Naive B cell (primary cell): Measurements from ENCODE around the gene RTN3. TPM values are rescaled to one million over a fixed set of nuclear protein-coding genes. Genes with fewer than 3 reads are reported as not detected.
"Not testable (repeated sequence)": the region's sequence is repeated elsewhere in the genome, so short reads cannot be mapped to it uniquely, and the experiment has no call there.

ENCODE experiments used
- ATAC-seq, 2 donors: fragments of 150-1000 bp; cut with Tn5 transposase; 2 replicates each; pipeline ENCODE4 v1.10.0; 2021; ENCODE audit warnings: low read depth in 2 of 2, mild to moderate bottlenecking in 2 of 2, moderate library complexity in 2 of 2
- DNase-seq: peaks from one replicate; pipeline ENCODE4 v3.0.0; 2022
- H3K27ac Mint-ChIP-seq, 6 donors: one replicate each; pipeline ENCODE4 v1.8.0; 2020 to 2022; ENCODE audit warnings: mild to moderate bottlenecking in 6 of 6, mixed read lengths in 6 of 6, moderate library complexity in 5 of 6, inconsistent platforms in 2 of 6
- H3K27me3 Mint-ChIP-seq, 3 donors: one replicate each; pipeline ENCODE4 v1.8.0; 2021 to 2022; ENCODE audit warnings: mixed read lengths in 3 of 3, mild to moderate bottlenecking in 1 of 3
- H3K36me3 Mint-ChIP-seq, 2 donors: one replicate each; pipeline ENCODE4 v1.8.0; 2020 to 2022; ENCODE audit warnings: mixed read lengths in 2 of 2, inconsistent platforms in 1 of 2, mild to moderate bottlenecking in 1 of 2
- H3K4me1 Mint-ChIP-seq, 3 donors: one replicate each; pipeline ENCODE4 v1.8.0; 2020 to 2022; ENCODE audit warnings: mixed read lengths in 3 of 3, inconsistent platforms in 1 of 3, mild to moderate bottlenecking in 1 of 3, moderate library complexity in 1 of 3
- H3K4me3 Mint-ChIP-seq, 8 donors: one replicate each; pipeline ENCODE4 v1.8.0; 2020 to 2022; ENCODE audit warnings: mild to moderate bottlenecking in 8 of 8, mixed read lengths in 8 of 8, moderate library complexity in 8 of 8, inconsistent platforms in 2 of 8
- H3K9me3 Mint-ChIP-seq, 7 donors: one replicate each; pipeline ENCODE4 v1.8.0; 2020 to 2022; ENCODE audit warnings: mixed read lengths in 7 of 7, mild to moderate bottlenecking in 5 of 7, inconsistent platforms in 2 of 7, moderate library complexity in 1 of 7
- polyA plus RNA-seq, 6 donors: library from polyadenylated mRNA; unstranded; fragments of 300-500 nt; fragmentation: Illumina TruSeq; gene quantifications; one replicate each; pipeline ENCODE4 v1.2.3, GENCODE V29; 2021; ENCODE audit warnings: low read depth in 6 of 6

RTN3 gene
- polyA plus RNA-seq, 6 donors from 2014 or later: 20.6 to 59.8 (median 27.8) TPM

DNA sequence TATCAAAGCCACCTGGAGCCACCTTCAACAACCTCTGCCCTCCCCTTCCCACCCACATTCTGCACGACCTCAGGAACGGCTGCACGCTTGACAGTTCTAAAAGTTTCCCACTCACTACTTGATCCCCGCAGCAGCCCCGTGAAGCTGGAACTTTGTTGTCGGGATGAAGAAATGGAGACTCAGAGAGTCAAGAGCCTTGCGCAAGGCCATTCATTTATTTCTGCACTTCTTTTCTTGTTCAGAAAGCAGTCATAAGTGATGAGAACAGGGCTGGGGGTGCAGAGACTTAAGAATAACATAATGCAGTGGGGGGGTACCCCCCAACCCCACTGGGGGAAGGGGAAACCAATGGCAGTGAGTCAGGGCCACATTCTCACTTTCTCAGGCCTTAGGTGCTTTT lies 89.5 kb downstream of the RTN3 start:
- peaks cover 12 to 24% (median 17%) of the 10 kb centered on the region in 3 donors for H3K4me1 Mint-ChIP-seq
- DNase-seq (no peak), ATAC-seq (no peak)
- H3K4me3 Mint-ChIP-seq: peak overlapping the region in 2 of 8 donors; percentile 54 to 86
- no peaks in the 10 kb centered on the region for H3K9me3 Mint-ChIP-seq
- no peak overlapping the region for H3K27ac Mint-ChIP-seq
- no peaks in the 10 kb centered on the region for H3K36me3 Mint-ChIP-seq
- peaks cover 13 to 24% (median 14%) of the 10 kb centered on the region in 3 donors for H3K27me3 Mint-ChIP-seq

DNA sequence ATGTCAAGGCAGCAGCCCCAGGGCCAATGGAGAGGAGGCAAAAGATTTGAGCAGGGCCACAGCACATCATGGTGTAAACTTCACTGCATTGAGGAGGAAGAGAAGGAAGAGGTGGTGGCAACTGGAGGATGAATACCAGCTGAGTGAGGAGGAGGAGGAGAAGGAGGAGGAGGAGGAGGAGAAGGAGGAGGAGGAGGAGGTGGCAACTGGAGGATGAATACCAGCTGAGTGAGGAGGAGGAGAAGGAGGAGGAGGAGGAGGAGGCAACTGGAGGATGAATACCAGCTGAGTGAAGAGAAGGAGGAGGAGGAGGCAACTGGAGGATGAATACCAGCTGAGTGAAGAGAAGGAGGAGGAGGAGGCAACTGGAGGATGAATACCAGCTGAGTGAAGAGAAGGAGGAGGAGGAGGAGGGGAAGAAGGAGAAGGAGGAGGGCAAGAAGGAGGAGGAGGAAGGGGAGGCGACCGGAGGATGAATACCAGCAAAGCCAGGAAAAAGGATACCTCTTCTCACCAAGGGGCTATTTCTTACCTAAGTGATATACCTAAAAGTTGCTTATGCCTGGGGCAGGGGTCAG lies 90.5 kb downstream of the RTN3 start:
- not testable (repeated sequence) for H3K27ac Mint-ChIP-seq, DNase-seq, ATAC-seq, H3K9me3 Mint-ChIP-seq, H3K36me3 Mint-ChIP-seq
- Mint-ChIP-seq H3K27me3 (peaks cover 13 to 28% (median 14%) of the 10 kb centered on the region in 3 donors), H3K4me1 (peaks cover 8 to 15% (median 15%) of the 10 kb centered on the region in 3 donors), H3K4me3 (peak overlapping the region in 2 of 8 donors; percentile 31 to 86)

DNA sequence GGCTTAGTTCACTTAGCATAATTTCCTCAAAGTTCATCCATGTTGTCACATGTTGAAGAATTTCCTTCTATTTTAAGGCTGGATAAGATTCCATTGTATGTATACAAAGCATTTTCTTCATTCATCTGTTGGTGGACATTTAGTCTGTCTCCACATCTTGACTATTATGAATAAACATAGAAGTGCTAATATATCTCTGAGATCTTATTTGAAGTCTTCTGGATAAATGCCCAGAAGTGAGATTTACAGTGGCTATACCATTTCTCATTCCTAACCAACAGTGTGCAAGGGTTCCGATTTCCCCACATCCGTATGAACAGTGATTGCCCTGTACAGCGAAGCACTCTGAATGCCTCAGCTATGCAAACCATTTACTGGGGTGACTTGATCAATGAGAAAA lies 93.9 kb downstream of the RTN3 start:
- no peaks in the 10 kb centered on the region for H3K9me3 Mint-ChIP-seq
- peaks cover 0 to 3% (median 1%) of the 10 kb centered on the region in 3 donors for H3K4me1 Mint-ChIP-seq
- H3K27me3 Mint-ChIP-seq: peaks cover 13 to 32% (median 23%) of the 10 kb centered on the region in 3 donors
- no peak for ATAC-seq
- no peak overlapping the region for H3K4me3 Mint-ChIP-seq
- no peak overlapping the region for H3K27ac Mint-ChIP-seq
- no peaks in the 10 kb centered on the region for H3K36me3 Mint-ChIP-seq
- no peak for DNase-seq

GRCh38 chr11:63779039-63779438 lies 97.7 kb downstream of the RTN3 start:
- Mint-ChIP-seq H3K36me3 (no peaks in the 10 kb centered on the region), H3K4me3 (no peak overlapping the region), H3K27me3 (peaks cover 5 to 10% (median 9%) of the 10 kb centered on the region in 3 donors), H3K9me3 (no peaks in the 10 kb centered on the region), H3K27ac (no peak overlapping the region), H3K4me1 (no peaks in the 10 kb centered on the region)
- DNase-seq: no peak
- ATAC-seq: no peak

- Mint-ChIP-seq H3K4me1 (peaks cover 0 to 5% (median 0%) of the 10 kb centered on the region in 3 donors), H3K36me3 (no peaks in the 10 kb centered on the region), H3K9me3 (no peaks in the 10 kb centered on the region), H3K4me3 (no peak overlapping the region), H3K27me3 (peaks cover 0 to 9% (median 3%) of the 10 kb centered on the region in 3 donors), H3K27ac (peak overlapping the region in 1 of 6 donors; percentile 54)
- no peak for DNase-seq
- ATAC-seq: no peak
Observed at GRCh38 chr11:63782749-63783148, 101.4 kb downstream of the RTN3 start.

DNA sequence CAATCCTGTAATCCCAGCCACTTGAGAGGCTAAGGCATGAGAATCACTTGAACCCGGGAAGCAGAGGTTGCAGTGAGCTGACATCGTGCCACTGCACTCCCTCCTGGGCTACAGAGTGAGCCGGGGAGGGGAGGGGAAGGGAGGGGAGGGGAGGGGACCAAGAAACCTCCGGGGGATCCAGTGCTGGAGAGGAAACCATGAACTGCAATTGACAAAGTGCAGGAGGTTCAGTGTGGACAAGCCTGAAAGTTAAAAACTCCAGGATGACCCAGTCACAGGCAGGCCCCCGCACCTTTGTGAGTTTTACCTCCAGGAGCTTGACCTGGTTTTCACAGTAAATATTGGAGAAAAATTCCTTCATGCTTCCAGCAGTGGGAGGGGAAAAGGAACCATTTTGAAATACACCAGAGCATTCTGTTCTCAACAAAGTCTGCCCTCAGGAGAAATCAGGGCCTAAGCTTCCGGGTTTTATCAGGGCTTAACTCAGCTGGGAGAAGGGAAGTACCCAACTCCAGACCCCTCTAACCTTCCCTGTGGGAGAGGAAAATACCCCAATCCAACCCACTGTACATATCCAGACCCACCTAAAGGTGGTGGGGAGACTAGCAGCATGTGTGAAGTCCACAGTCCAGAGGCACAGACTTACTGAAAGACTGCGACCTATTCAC lies 102.8 kb downstream of the RTN3 start:
- ATAC-seq (no peak), DNase-seq (no peak)
- Mint-ChIP-seq H3K36me3 (no peaks in the 10 kb centered on the region), H3K27me3 (no peaks in the 10 kb centered on the region), H3K9me3 (no peaks in the 10 kb centered on the region), H3K4me1 (peaks cover 0 to 5% (median 0%) of the 10 kb centered on the region in 3 donors), H3K4me3 (no peak overlapping the region), H3K27ac (no peak overlapping the region)

- H3K4me3 Mint-ChIP-seq: no peak overlapping the region
- H3K9me3 Mint-ChIP-seq: peaks cover 0 to 5% (median under 1%) of the 10 kb centered on the region in 7 donors
- no peaks in the 10 kb centered on the region for H3K27me3 Mint-ChIP-seq
- no peaks in the 10 kb centered on the region for H3K36me3 Mint-ChIP-seq
- ATAC-seq (no peak), DNase-seq (no peak)
- H3K27ac Mint-ChIP-seq: peak overlapping the region in 1 of 6 donors; percentile 82
- peaks cover 0 to 5% (median 5%) of the 10 kb centered on the region in 3 donors for H3K4me1 Mint-ChIP-seq
Observed at GRCh38 chr11:63785823-63786222, 104.5 kb downstream of the RTN3 start.

GRCh38 chr11:63791495-63792167 lies 110.3 kb downstream of the RTN3 start:
- Mint-ChIP-seq H3K36me3 (peaks cover 0 to 7% of the 10 kb centered on the region in 2 donors), H3K27me3 (peaks cover 0 to 6% (median 3%) of the 10 kb centered on the region in 3 donors), H3K9me3 (peaks cover 6 to 21% (median 17%) of the 10 kb centered on the region in 7 donors), H3K4me1 (peaks cover 0 to 9% (median 0%) of the 10 kb centered on the region in 3 donors), H3K27ac (no peak overlapping the region), H3K4me3 (no peak overlapping the region)
- DNase-seq (no peak), ATAC-seq (no peak)

DNA sequence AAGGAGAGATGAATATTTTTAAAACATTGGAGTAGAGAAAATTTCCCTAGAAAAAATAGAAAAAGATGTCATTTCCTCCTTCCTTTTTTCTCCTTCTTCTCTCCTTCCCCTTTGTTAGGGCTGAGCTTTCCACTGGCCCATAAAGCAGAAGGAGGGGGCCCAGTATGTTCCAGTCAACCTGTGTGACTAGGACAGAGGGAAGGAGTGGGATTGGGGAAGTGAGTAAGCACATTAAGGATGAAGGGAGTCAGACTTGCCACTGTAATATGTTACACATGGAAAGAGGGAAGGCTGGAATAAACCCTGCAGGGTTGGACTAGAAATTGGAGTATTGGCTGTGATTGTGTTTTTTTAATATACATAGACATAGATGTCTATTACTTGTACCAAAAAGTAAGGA lies 111.9 kb downstream of the RTN3 start:
- peaks cover 0 to 9% (median 0%) of the 10 kb centered on the region in 3 donors for H3K4me1 Mint-ChIP-seq
- ATAC-seq: no peak
- peaks cover 2 to 9% (median 7%) of the 10 kb centered on the region in 3 donors for H3K27me3 Mint-ChIP-seq
- DNase-seq: no peak
- peaks cover 0 to 7% of the 10 kb centered on the region in 2 donors for H3K36me3 Mint-ChIP-seq
- no peak overlapping the region for H3K4me3 Mint-ChIP-seq
- H3K27ac Mint-ChIP-seq: no peak overlapping the region
- peaks cover 6 to 21% (median 17%) of the 10 kb centered on the region in 7 donors for H3K9me3 Mint-ChIP-seq

GRCh38 chr11:63795066-63795465 lies 113.8 kb downstream of the RTN3 start:
- peaks cover 7 to 13% (median 7%) of the 10 kb centered on the region in 3 donors for H3K27me3 Mint-ChIP-seq
- peaks cover 6 to 21% (median 17%) of the 10 kb centered on the region in 7 donors for H3K9me3 Mint-ChIP-seq
- peaks cover 0 to 7% of the 10 kb centered on the region in 2 donors for H3K36me3 Mint-ChIP-seq
- DNase-seq (no peak), ATAC-seq (no peak)
- H3K4me1 Mint-ChIP-seq: peaks cover 0 to 9% (median 0%) of the 10 kb centered on the region in 3 donors
- H3K4me3 Mint-ChIP-seq: no peak overlapping the region
- no peak overlapping the region for H3K27ac Mint-ChIP-seq

GRCh38 chr11:63800921-63801320 lies 119.6 kb downstream of the RTN3 start:
- no peak for ATAC-seq
- H3K36me3 Mint-ChIP-seq: no peaks in the 10 kb centered on the region

GRCh38 chr11:63802637-63803414 lies 121.5 kb downstream of the RTN3 start:
- H3K27me3 Mint-ChIP-seq: peaks cover 4 to 16% (median 16%) of the 10 kb centered on the region in 3 donors
- no peak overlapping the region for H3K27ac Mint-ChIP-seq
- no peak for ATAC-seq
- no peak for DNase-seq
- no peaks in the 10 kb centered on the region for H3K36me3 Mint-ChIP-seq
- H3K4me3 Mint-ChIP-seq: no peak overlapping the region
- H3K4me1 Mint-ChIP-seq: no peaks in the 10 kb centered on the region
- H3K9me3 Mint-ChIP-seq: no peaks in the 10 kb centered on the region

More at GRCh38 chr11:63800921-63801320, 119.6 kb downstream of the RTN3 start:
- Mint-ChIP-seq H3K9me3 (no peaks in the 10 kb centered on the region), H3K27ac (no peak overlapping the region), H3K4me1 (no peaks in the 10 kb centered on the region), H3K4me3 (peak overlapping the region in 1 of 8 donors; percentile 31), H3K27me3 (peaks cover 8 to 23% (median 16%) of the 10 kb centered on the region in 3 donors)
- DNase-seq: no peak

DNA sequence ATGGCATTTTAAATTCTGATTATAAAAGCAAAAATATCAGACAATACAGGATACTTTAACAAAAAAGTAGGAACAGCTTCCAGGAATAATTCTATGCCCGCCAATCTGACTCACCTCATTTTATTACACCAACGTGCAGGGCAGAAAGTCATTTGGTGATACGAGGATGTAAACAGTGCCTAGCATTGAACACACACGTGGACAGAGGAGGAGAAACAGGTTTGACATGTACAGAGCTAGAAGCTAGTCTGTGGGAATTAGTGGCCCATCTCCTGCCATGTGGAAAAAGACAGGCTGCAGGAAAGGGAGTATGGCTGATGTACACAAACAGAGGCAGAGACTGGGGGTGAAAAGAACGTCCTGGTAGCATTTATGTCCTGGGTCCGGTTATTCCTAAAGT lies 123.0 kb downstream of the RTN3 start:
- DNase-seq (no peak), ATAC-seq (no peak)
- Mint-ChIP-seq H3K27ac (no peak overlapping the region), H3K4me1 (no peaks in the 10 kb centered on the region), H3K4me3 (peak overlapping the region in 1 of 8 donors; percentile 5), H3K27me3 (peaks cover 4 to 10% (median 10%) of the 10 kb centered on the region in 3 donors), H3K9me3 (no peaks in the 10 kb centered on the region), H3K36me3 (no peaks in the 10 kb centered on the region)
